ENCODE data around the gene MACIR. TPM values are rescaled to one million over a fixed set of nuclear protein-coding genes. Genes with fewer than 3 reads are reported as not detected.

Gene MACIR
- total RNA-seq, 4 donors from 2014 or later, result 12.2 to 41.7 (median 19.5) TPM

- no peak for TF ChIP-seq CTCF (IDR thresholded peaks at IDR 0.05; ENCODE audit: low read depth)
Measured at GRCh38 chr5:103218164-103218563, 40.4 kb upstream of the MACIR start.

- TF ChIP-seq CTCF (IDR thresholded peaks at IDR 0.05; ENCODE audit: low read depth), result no peak
Measured at GRCh38 chr5:103223031-103223955, 35.3 kb upstream of the MACIR start.

- no peak for TF ChIP-seq CTCF (IDR thresholded peaks at IDR 0.05; ENCODE audit: low read depth)
Measured at GRCh38 chr5:103224118-103224893, 34.3 kb upstream of the MACIR start.

- TF ChIP-seq CTCF (IDR thresholded peaks at IDR 0.05; ENCODE audit: low read depth), result no peak
Measured at GRCh38 chr5:103224894-103225246, 33.7 kb upstream of the MACIR start.

- no peak for TF ChIP-seq CTCF (IDR thresholded peaks at IDR 0.05; ENCODE audit: low read depth)
Measured at GRCh38 chr5:103228061-103228460, 30.5 kb upstream of the MACIR start.

GRCh38 chr5:103228588-103228987 lies 30.0 kb upstream of the MACIR start:
- no peak for TF ChIP-seq CTCF (IDR thresholded peaks at IDR 0.05; ENCODE audit: low read depth)

- TF ChIP-seq CTCF (IDR thresholded peaks at IDR 0.05; ENCODE audit: low read depth), result no peak
Measured at GRCh38 chr5:103232393-103232999, 26.1 kb upstream of the MACIR start.
